HCT116 (cell line): ENCODE data around the gene ABHD2. TPM values are rescaled to one million over a fixed set of nuclear protein-coding genes. Genes with fewer than 3 reads are reported as not detected.

ENCODE experiments used
- ATAC-seq: fragments of 200-7000 bp; cut with Tn5 transposase; 2 replicates; pipeline ENCODE4 v1.9.1; 2020; ENCODE audit warnings: mild to moderate bottlenecking, moderate library complexity
- BruUV-seq: library from RNA; stranded (reverse); fragments of 400-500 nt; replicated peaks from 2 replicates; lab custom pipeline; 2021; lab: Mats Ljungman, UMichigan
- CTCF ChIA-PET: fragments of 300-600 bp; sonication (Branson Sonifier 250); formaldehyde crosslinking; loops from one replicate; lab custom pipeline; 2021; ENCODE audit warnings: antibody characterized with exemption; lab: Charles Lee
- POLR2A ChIA-PET: fragments of 300-600, 350-600 bp; sonication (Branson Sonifier 250); formaldehyde crosslinking; loops from one replicate; lab custom pipeline; 2021; ENCODE audit warnings: antibody characterized with exemption; lab: Charles Lee
- RAD21 ChIA-PET, 2 experiments: fragments of 300-600 bp; sonication (Branson Sonifier 250); formaldehyde crosslinking; loops; one replicate each; lab custom pipeline; 2023; ENCODE audit warnings: low total read pairs in 2 of 2; ENCODE audit not compliant: uncharacterized antibody in 2 of 2, unreplicated experiment in 2 of 2, low non-redundant PET in 1 of 2; lab: Charles Lee
- DNase-seq: peaks from one replicate; pipeline ENCODE4 v3.0.0-alpha.2; 2010; ENCODE audit warnings: low read depth, low spot score
- H2AFZ ChIP-seq: fragments of 200-600 bp; shearing (Covaris generic), sonication (generic); 2 replicates; pipeline ENCODE4 v1.6.1; 2017; ENCODE audit warnings: low read depth, mixed run types, mixed read lengths, antibody characterized with exemption, low read length; ENCODE audit not compliant: poor library complexity, severe bottlenecking
- H3K27ac ChIP-seq: 2 replicates; pipeline ENCODE4 v1.5.1; 2012; ENCODE audit warnings: low read depth, low read length
- H3K27me3 ChIP-seq: fragments of 200-600 bp; sonication (generic); 2 replicates; pipeline ENCODE4 v1.6.1; 2016; ENCODE audit warnings: mixed run types, low read length, mixed read lengths; ENCODE audit not compliant: insufficient read depth
- H3K36me3 ChIP-seq, 2 experiments: fragments of 200-500 bp in 1 of 2; fragments of 200-600 bp in 1 of 2; sonication (Bioruptor generic) in 1 of 2; sonication (generic) in 1 of 2; 2 replicates each; pipeline versions ENCODE4 v1.5.1 to v1.6.1; 2014 to 2016; ENCODE audit warnings: low read length in 2 of 2, inconsistent platforms in 1 of 2, mixed read lengths in 1 of 2, mixed run types in 1 of 2; ENCODE audit not compliant: insufficient read depth in 2 of 2, control insufficient read depth in 1 of 2
- H3K4me1 ChIP-seq, 2 experiments: fragments of 200-600 bp in 1 of 2; sonication (generic) in 1 of 2; 2 replicates each; pipeline versions ENCODE4 v1.5.1 to v1.6.1; 2012 to 2017; ENCODE audit warnings: low read length in 2 of 2, inconsistent platforms in 1 of 2, mild to moderate bottlenecking in 1 of 2, mixed read lengths in 1 of 2, mixed run types in 1 of 2, moderate library complexity in 1 of 2; ENCODE audit not compliant: insufficient read depth in 2 of 2, control insufficient read depth in 1 of 2
- H3K4me2 ChIP-seq: fragments of 200-600 bp; sonication (generic); 2 replicates; pipeline ENCODE4 v1.6.1; 2017; ENCODE audit warnings: mixed run types, low read length, mixed read lengths
- H3K4me3 ChIP-seq, 2 experiments: fragments of 200-600 bp in 1 of 2; sonication (generic) in 1 of 2; replicated peaks in 1 of 2; 2 replicates each; pipeline ENCODE4 v1.5.1; 2011 to 2016; ENCODE audit warnings: low read length in 2 of 2, control low read depth in 1 of 2, low read depth in 1 of 2, mild to moderate bottlenecking in 1 of 2, mixed read lengths in 1 of 2, mixed run types in 1 of 2
- H3K79me2 ChIP-seq: fragments of 200-600 bp; sonication (generic); 2 replicates; pipeline ENCODE4 v1.6.1; 2017; ENCODE audit warnings: mild to moderate bottlenecking, mixed run types, low read length, moderate library complexity, mixed read lengths; ENCODE audit not compliant: insufficient read depth
- H3K9ac ChIP-seq: fragments of 200-600 bp; sonication (generic); 2 replicates; pipeline ENCODE4 v1.6.1; 2016; ENCODE audit warnings: low read length, mixed read lengths
- H3K9me2 ChIP-seq: fragments of 200-600 bp; sonication (generic), shearing (Covaris generic); 2 replicates; pipeline ENCODE4 v1.6.1; 2017; ENCODE audit warnings: mixed run types, mild to moderate bottlenecking, moderate library complexity; ENCODE audit not compliant: insufficient read depth
- H3K9me3 ChIP-seq, 2 experiments: fragments of 200-500 bp in 1 of 2; fragments of 200-600 bp in 1 of 2; sonication (Bioruptor generic) in 1 of 2; sonication (generic) in 1 of 2; 2 replicates each; pipeline ENCODE4 v1.6.1; 2014 to 2017; ENCODE audit warnings: low read length in 2 of 2, mixed read lengths in 2 of 2, inconsistent platforms in 1 of 2, low read depth in 1 of 2, mild to moderate bottlenecking in 1 of 2, mixed run types in 1 of 2, moderate library complexity in 1 of 2; ENCODE audit not compliant: control insufficient read depth in 1 of 2, insufficient read depth in 1 of 2
- H4K20me1 ChIP-seq: fragments of 200-600 bp; sonication (generic), shearing (Covaris generic); 2 replicates; pipeline ENCODE4 v1.6.1; 2017; ENCODE audit warnings: mixed run types, mild to moderate bottlenecking, moderate library complexity; ENCODE audit not compliant: insufficient read depth
- CBX3 ChIP-seq: IDR thresholded peaks from 2 replicates; pipeline ENCODE4 v1.6.1; 2012; ENCODE audit warnings: low read depth
- ELF1 ChIP-seq: IDR thresholded peaks from 2 replicates; pipeline ENCODE4 v1.6.1; 2012; ENCODE audit warnings: low read depth, borderline replicate concordance
- SIN3A ChIP-seq: IDR thresholded peaks from 2 replicates; pipeline ENCODE4 v1.6.1; 2012; ENCODE audit warnings: low read depth
- SRF ChIP-seq: IDR thresholded peaks from 2 replicates; pipeline ENCODE4 v1.6.1; 2012; ENCODE audit warnings: low read depth
- TCF7L2 ChIP-seq: IDR thresholded peaks from 2 replicates; pipeline ENCODE4 v1.7.0; 2011; ENCODE audit warnings: borderline replicate concordance, inconsistent platforms; ENCODE audit not compliant: insufficient read depth, insufficient read length; ENCODE audit errors: extremely low read depth
- YY1 ChIP-seq: IDR thresholded peaks from 2 replicates; pipeline ENCODE4 v1.6.1; 2011; ENCODE audit warnings: low read length, low read depth, moderate library complexity, mild to moderate bottlenecking; ENCODE audit not compliant: insufficient replicate concordance; ENCODE audit errors: extremely low read depth
- ZFX ChIP-seq: fragments of 450-650 bp; IDR thresholded peaks from 2 replicates; pipeline ENCODE4 v1.6.1; 2017
- intact Hi-C: fragments of 100-400 bp; cut with micrococcal nuclease; formaldehyde crosslinking; loops from 2 replicates; pipeline ENCODE4 v1.10.0; 2022
- total RNA-seq: library from RNA; stranded (reverse); gene quantifications from one replicate; pipeline ENCODE4 v1.2.1, GENCODE V29; 2021; ENCODE audit not compliant: unreplicated experiment
- TF ChIP-seq, protein P1 (sequence below): IDR thresholded peaks from 2 replicates; pipeline ENCODE4 v1.6.1; 2011; ENCODE audit warnings: mild to moderate bottlenecking, low read length, moderate library complexity; ENCODE audit not compliant: insufficient replicate concordance; ENCODE audit errors: extremely low read depth
- TF ChIP-seq, protein P2 (sequence below): IDR thresholded peaks from 2 replicates; pipeline ENCODE4 v1.6.1; 2012; ENCODE audit warnings: low read depth

ABHD2 gene
- total RNA-seq, 1 experiment from 2014 or later = 40.8 TPM

DNA sequence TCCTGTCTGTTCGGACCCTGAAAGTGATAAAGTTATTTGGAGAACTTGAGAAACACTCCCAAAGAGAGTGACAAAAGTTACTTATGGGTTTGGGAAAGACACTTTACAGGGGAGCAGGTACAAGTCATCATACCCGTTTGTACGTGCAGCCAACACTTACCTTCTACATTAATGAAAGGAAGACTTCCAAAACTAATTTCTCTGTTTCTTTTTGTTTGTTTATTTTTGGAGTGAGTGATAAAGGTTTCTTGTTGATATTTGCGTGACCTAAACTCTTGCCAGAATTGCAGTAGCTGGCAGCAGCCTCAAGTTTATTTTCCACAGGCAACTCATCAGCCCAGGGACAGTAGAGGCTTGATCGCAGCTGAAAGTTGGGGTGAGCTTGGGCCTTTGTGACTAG is 8.4 kb downstream of the ABHD2 start:
- no peak overlapping the region for H2AFZ ChIP-seq
- TF ChIP-seq ELF1 (no peak), SRF (no peak), SIN3A (no peak), TCF7L2 (no peak), CBX3 (no peak), ZFX (no peak), YY1 (no peak)
- TF ChIP-seq, protein P1, sequence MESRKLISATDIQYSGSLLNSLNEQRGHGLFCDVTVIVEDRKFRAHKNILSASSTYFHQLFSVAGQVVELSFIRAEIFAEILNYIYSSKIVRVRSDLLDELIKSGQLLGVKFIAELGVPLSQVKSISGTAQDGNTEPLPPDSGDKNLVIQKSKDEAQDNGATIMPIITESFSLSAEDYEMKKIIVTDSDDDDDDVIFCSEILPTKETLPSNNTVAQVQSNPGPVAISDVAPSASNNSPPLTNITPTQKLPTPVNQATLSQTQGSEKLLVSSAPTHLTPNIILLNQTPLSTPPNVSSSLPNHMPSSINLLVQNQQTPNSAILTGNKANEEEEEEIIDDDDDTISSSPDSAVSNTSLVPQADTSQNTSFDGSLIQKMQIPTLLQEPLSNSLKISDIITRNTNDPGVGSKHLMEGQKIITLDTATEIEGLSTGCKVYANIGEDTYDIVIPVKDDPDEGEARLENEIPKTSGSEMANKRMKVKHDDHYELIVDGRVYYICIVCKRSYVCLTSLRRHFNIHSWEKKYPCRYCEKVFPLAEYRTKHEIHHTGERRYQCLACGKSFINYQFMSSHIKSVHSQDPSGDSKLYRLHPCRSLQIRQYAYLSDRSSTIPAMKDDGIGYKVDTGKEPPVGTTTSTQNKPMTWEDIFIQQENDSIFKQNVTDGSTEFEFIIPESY = no peak
- TF ChIP-seq, protein P2, sequence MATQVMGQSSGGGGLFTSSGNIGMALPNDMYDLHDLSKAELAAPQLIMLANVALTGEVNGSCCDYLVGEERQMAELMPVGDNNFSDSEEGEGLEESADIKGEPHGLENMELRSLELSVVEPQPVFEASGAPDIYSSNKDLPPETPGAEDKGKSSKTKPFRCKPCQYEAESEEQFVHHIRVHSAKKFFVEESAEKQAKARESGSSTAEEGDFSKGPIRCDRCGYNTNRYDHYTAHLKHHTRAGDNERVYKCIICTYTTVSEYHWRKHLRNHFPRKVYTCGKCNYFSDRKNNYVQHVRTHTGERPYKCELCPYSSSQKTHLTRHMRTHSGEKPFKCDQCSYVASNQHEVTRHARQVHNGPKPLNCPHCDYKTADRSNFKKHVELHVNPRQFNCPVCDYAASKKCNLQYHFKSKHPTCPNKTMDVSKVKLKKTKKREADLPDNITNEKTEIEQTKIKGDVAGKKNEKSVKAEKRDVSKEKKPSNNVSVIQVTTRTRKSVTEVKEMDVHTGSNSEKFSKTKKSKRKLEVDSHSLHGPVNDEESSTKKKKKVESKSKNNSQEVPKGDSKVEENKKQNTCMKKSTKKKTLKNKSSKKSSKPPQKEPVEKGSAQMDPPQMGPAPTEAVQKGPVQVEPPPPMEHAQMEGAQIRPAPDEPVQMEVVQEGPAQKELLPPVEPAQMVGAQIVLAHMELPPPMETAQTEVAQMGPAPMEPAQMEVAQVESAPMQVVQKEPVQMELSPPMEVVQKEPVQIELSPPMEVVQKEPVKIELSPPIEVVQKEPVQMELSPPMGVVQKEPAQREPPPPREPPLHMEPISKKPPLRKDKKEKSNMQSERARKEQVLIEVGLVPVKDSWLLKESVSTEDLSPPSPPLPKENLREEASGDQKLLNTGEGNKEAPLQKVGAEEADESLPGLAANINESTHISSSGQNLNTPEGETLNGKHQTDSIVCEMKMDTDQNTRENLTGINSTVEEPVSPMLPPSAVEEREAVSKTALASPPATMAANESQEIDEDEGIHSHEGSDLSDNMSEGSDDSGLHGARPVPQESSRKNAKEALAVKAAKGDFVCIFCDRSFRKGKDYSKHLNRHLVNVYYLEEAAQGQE = no peak
- TF ChIP-seq, all 23 proteins: peak for 0
- no peak for DNase-seq
- Histone ChIP-seq H3K4me2 (no peak overlapping the region), H3K9me3 (no peaks in the 10 kb centered on the region), H4K20me1 (no peaks in the 10 kb centered on the region), H3K27ac (no peak overlapping the region), H3K4me3 (no peak overlapping the region), H3K9ac (no peak overlapping the region), H3K27me3 (no peaks in the 10 kb centered on the region), H3K9me2 (no peaks in the 10 kb centered on the region), H3K4me1 (peaks cover 12 to 19% of the 10 kb centered on the region in 2 experiments), H3K36me3 (no peaks in the 10 kb centered on the region), H3K79me2 (peaks cover 16% of the 10 kb centered on the region)
- intact Hi-C loops = no loop called here
- no TSS peak for BruUV-seq
- ChIA-PET RAD21 (no interaction called here), CTCF (interaction anchor here (2.3 kb wide), 1 partner anchor 32 kb away, joined by 7 read pairs; no protein-coding TSS in a partner anchor), POLR2A (interaction anchor here (0.5 to 2.7 kb wide), 2 partner anchors 8 to 179 kb away, joined by 3 to 17 read pairs; partner anchors contain the start of gene ABHD2)
- ATAC-seq = no peak
